Measurements from ENCODE around the gene UPK3A. TPM values are rescaled to one million over a fixed set of nuclear protein-coding genes. Genes with fewer than 3 reads are reported as not detected.

UPK3A gene
- total and polyA plus RNA-seq, 2 experiments from 2014 or later = 0.47 TPM; not detected in 1

DNA sequence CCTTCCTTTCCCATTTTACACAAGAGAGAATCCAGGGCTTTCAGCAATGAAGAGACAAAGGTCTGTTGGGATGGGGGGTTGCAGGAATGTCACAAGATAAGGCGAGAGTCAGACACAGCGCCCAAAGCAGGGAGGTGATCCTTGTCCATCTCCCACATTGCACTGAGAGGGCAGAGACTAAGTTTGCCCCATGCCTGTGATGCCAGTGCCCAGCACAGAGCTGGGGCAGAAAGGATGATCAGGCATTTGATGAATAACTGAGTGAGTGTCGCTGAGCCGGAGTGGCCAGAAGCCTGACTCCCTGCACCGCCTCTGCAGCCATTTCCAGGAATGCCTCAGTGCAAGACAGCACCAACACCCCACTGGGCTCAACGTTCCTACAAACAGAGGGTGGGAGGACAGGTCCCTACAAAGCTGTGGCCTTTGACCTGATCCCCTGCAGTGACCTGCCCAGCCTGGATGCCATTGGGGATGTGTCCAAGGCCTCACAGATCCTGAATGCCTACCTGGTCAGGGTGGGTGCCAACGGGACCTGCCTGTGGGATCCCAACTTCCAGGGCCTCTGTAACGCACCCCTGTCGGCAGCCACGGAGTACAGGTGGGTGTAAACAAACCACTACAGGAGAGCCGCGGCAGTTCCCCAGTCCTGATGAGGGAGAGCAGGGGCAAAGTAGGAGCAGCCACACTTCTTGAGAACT, 2.3 kb downstream of the UPK3A start:
- no peak overlapping the region for H3K27ac Mint-ChIP-seq
- no peak for DNase-seq (ENCODE audit: low spot score)
- no peak overlapping the region for H2AFZ ChIP-seq
- H3K36me3 Mint-ChIP-seq (ENCODE audit: low read depth) = no peaks in the 10 kb centered on the region
- peaks cover 25% of the 10 kb centered on the region for H3K27me3 Mint-ChIP-seq (ENCODE audit: insufficient read depth, low read depth, poor library complexity)
- H3K4me3 ChIP-seq = no peak overlapping the region
- H3K79me2 ChIP-seq (replicated peaks; ENCODE audit: insufficient read depth) = no peaks in the 10 kb centered on the region
- ATAC-seq = no peak
- TF ChIP-seq, protein P1, sequence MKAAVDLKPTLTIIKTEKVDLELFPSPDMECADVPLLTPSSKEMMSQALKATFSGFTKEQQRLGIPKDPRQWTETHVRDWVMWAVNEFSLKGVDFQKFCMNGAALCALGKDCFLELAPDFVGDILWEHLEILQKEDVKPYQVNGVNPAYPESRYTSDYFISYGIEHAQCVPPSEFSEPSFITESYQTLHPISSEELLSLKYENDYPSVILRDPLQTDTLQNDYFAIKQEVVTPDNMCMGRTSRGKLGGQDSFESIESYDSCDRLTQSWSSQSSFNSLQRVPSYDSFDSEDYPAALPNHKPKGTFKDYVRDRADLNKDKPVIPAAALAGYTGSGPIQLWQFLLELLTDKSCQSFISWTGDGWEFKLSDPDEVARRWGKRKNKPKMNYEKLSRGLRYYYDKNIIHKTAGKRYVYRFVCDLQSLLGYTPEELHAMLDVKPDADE (IDR thresholded peaks at IDR 0.05) = no peak
- TF ChIP-seq JUNB (IDR thresholded peaks at IDR 0.05; ENCODE audit: unreplicated experiment) (no peak), EZH2 (IDR thresholded peaks at IDR 0.05; ENCODE audit: low read depth, unreplicated experiment) (no peak), ZNF114 (CRISPR knock-in tag; IDR thresholded peaks at IDR 0.05) (no peak), EZH2phosphoT487 (IDR thresholded peaks at IDR 0.05; ENCODE audit: unreplicated experiment) (no peak), ZNF331 (CRISPR knock-in tag; IDR thresholded peaks at IDR 0.05; ENCODE audit: low read depth) (no peak), POLR2AphosphoS5 (IDR thresholded peaks at IDR 0.05; ENCODE audit: low read depth) (no peak), NANOG (IDR thresholded peaks at IDR 0.05; ENCODE audit: borderline replicate concordance) (no peak), STAT1 (IDR thresholded peaks at IDR 0.05; ENCODE audit: unreplicated experiment) (no peak), CREB1 (CRISPR knock-in tag; IDR thresholded peaks at IDR 0.05; ENCODE audit: low read depth) (no peak)
- TF ChIP-seq, protein P2, sequence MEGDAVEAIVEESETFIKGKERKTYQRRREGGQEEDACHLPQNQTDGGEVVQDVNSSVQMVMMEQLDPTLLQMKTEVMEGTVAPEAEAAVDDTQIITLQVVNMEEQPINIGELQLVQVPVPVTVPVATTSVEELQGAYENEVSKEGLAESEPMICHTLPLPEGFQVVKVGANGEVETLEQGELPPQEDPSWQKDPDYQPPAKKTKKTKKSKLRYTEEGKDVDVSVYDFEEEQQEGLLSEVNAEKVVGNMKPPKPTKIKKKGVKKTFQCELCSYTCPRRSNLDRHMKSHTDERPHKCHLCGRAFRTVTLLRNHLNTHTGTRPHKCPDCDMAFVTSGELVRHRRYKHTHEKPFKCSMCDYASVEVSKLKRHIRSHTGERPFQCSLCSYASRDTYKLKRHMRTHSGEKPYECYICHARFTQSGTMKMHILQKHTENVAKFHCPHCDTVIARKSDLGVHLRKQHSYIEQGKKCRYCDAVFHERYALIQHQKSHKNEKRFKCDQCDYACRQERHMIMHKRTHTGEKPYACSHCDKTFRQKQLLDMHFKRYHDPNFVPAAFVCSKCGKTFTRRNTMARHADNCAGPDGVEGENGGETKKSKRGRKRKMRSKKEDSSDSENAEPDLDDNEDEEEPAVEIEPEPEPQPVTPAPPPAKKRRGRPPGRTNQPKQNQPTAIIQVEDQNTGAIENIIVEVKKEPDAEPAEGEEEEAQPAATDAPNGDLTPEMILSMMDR (conservative IDR thresholded peaks at IDR 0.05; ENCODE audit: low read depth in 2 of 2) = no peak
- TF ChIP-seq, protein P3, sequence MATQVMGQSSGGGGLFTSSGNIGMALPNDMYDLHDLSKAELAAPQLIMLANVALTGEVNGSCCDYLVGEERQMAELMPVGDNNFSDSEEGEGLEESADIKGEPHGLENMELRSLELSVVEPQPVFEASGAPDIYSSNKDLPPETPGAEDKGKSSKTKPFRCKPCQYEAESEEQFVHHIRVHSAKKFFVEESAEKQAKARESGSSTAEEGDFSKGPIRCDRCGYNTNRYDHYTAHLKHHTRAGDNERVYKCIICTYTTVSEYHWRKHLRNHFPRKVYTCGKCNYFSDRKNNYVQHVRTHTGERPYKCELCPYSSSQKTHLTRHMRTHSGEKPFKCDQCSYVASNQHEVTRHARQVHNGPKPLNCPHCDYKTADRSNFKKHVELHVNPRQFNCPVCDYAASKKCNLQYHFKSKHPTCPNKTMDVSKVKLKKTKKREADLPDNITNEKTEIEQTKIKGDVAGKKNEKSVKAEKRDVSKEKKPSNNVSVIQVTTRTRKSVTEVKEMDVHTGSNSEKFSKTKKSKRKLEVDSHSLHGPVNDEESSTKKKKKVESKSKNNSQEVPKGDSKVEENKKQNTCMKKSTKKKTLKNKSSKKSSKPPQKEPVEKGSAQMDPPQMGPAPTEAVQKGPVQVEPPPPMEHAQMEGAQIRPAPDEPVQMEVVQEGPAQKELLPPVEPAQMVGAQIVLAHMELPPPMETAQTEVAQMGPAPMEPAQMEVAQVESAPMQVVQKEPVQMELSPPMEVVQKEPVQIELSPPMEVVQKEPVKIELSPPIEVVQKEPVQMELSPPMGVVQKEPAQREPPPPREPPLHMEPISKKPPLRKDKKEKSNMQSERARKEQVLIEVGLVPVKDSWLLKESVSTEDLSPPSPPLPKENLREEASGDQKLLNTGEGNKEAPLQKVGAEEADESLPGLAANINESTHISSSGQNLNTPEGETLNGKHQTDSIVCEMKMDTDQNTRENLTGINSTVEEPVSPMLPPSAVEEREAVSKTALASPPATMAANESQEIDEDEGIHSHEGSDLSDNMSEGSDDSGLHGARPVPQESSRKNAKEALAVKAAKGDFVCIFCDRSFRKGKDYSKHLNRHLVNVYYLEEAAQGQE (IDR thresholded peaks at IDR 0.05; ENCODE audit: unreplicated experiment) = no peak
- TF ChIP-seq, protein P4, sequence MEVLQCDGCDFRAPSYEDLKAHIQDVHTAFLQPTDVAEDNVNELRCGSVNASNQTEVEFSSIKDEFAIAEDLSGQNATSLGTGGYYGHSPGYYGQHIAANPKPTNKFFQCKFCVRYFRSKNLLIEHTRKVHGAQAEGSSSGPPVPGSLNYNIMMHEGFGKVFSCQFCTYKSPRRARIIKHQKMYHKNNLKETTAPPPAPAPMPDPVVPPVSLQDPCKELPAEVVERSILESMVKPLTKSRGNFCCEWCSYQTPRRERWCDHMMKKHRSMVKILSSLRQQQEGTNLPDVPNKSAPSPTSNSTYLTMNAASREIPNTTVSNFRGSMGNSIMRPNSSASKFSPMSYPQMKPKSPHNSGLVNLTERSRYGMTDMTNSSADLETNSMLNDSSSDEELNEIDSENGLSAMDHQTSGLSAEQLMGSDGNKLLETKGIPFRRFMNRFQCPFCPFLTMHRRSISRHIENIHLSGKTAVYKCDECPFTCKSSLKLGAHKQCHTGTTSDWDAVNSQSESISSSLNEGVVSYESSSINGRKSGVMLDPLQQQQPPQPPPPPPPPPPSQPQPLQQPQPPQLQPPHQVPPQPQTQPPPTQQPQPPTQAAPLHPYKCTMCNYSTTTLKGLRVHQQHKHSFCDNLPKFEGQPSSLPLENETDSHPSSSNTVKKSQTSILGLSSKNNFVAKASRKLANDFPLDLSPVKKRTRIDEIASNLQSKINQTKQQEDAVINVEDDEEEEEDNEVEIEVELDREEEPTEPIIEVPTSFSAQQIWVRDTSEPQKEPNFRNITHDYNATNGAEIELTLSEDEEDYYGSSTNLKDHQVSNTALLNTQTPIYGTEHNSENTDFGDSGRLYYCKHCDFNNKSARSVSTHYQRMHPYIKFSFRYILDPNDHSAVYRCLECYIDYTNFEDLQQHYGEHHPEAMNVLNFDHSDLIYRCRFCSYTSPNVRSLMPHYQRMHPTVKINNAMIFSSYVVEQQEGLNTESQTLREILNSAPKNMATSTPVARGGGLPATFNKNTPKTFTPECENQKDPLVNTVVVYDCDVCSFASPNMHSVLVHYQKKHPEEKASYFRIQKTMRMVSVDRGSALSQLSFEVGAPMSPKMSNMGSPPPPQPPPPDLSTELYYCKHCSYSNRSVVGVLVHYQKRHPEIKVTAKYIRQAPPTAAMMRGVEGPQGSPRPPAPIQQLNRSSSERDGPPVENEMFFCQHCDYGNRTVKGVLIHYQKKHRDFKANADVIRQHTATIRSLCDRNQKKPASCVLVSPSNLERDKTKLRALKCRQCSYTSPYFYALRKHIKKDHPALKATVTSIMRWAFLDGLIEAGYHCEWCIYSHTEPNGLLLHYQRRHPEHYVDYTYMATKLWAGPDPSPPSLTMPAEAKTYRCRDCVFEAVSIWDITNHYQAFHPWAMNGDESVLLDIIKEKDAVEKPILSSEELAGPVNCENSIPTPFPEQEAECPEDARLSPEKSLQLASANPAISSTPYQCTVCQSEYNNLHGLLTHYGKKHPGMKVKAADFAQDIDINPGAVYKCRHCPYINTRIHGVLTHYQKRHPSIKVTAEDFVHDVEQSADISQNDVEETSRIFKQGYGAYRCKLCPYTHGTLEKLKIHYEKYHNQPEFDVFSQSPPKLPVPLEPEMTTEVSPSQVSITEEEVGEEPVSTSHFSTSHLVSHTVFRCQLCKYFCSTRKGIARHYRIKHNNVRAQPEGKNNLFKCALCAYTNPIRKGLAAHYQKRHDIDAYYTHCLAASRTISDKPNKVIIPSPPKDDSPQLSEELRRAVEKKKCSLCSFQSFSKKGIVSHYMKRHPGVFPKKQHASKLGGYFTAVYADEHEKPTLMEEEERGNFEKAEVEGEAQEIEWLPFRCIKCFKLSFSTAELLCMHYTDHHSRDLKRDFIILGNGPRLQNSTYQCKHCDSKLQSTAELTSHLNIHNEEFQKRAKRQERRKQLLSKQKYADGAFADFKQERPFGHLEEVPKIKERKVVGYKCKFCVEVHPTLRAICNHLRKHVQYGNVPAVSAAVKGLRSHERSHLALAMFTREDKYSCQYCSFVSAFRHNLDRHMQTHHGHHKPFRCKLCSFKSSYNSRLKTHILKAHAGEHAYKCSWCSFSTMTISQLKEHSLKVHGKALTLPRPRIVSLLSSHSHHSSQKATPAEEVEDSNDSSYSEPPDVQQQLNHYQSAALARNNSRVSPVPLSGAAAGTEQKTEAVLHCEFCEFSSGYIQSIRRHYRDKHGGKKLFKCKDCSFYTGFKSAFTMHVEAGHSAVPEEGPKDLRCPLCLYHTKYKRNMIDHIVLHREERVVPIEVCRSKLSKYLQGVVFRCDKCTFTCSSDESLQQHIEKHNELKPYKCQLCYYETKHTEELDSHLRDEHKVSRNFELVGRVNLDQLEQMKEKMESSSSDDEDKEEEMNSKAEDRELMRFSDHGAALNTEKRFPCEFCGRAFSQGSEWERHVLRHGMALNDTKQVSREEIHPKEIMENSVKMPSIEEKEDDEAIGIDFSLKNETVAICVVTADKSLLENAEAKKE (CRISPR knock-in tag; IDR thresholded peaks at IDR 0.05) = no peak
- H3K4me2 ChIP-seq = no peak overlapping the region
- H3K27me3 ChIP-seq (ENCODE audit: insufficient read depth) = peaks cover 11% of the 10 kb centered on the region
- H3K4me3 Mint-ChIP-seq = no peak overlapping the region
- H3K9me2 ChIP-seq (ENCODE audit: insufficient read depth) = no peaks in the 10 kb centered on the region
- H3K9me3 Mint-ChIP-seq = no peaks in the 10 kb centered on the region
- H3K36me3 ChIP-seq (ENCODE audit: insufficient read depth) = no peaks in the 10 kb centered on the region
- peaks cover 12% of the 10 kb centered on the region; the same call in 2 of the 3 replicates for H3K4me1 Mint-ChIP-seq
- no peak overlapping the region for H3K27ac ChIP-seq (ENCODE audit: low read depth)
- peaks cover 5% of the 10 kb centered on the region; the same call in 1 of the 2 replicates for H3K4me1 ChIP-seq (ENCODE audit: insufficient read depth)
- no peaks in the 10 kb centered on the region for H3F3A ChIP-seq (replicated peaks; ENCODE audit: low read depth)
- no peaks in the 10 kb centered on the region for H4K20me1 ChIP-seq (replicated peaks; ENCODE audit: insufficient read depth)

Data from GM23338 (cell line).